SK-N-MC (cell line): ENCODE results near the gene ATP1A2.

ENCODE experiments used
- DNase-seq: peaks from one replicate; pipeline ENCODE4 v3.0.0-alpha.2; 2011; ENCODE audit warnings: low read depth, low spot score
- H3K27ac ChIP-seq: fragments of 200-600 bp; sonication (generic); 2 replicates; pipeline ENCODE4 v1.5.1; 2016; ENCODE audit warnings: mixed run types
- H3K36me3 ChIP-seq: fragments of 200-600 bp; sonication (generic); 2 replicates; pipeline ENCODE4 v1.6.1; 2017; ENCODE audit warnings: antibody characterized with exemption, low read length, mixed read lengths; ENCODE audit not compliant: insufficient read depth
- H3K4me3 ChIP-seq: fragments of 200-600 bp; sonication (generic); 2 replicates; pipeline ENCODE4 v1.5.1; 2016
- H3K9ac ChIP-seq: fragments of 200-600 bp; sonication (generic); 2 replicates; pipeline ENCODE4 v1.8.0; 2017; ENCODE audit warnings: mixed run types, mixed read lengths; ENCODE audit not compliant: insufficient read length
- H3K9me3 ChIP-seq: fragments of 200-600 bp; sonication (generic); 2 replicates; pipeline ENCODE4 v1.6.1; 2017; ENCODE audit warnings: low read depth, mild to moderate bottlenecking, antibody characterized with exemption, low read length, moderate library complexity, mixed read lengths
- EZH2 ChIP-seq: fragments of 200-600 bp; sonication (generic); IDR thresholded peaks from one replicate; pipeline ENCODE4 v1.6.1; 2017; ENCODE audit warnings: antibody characterized with exemption
- FOXP2 ChIP-seq: optimal IDR thresholded peaks from 2 replicates; pipeline ENCODE3; 2011; ENCODE audit warnings: mild to moderate bottlenecking, moderate library complexity; ENCODE audit not compliant: insufficient read depth; ENCODE audit errors: extremely low read length, control extremely low read depth
- POLR2AphosphoS5 ChIP-seq: IDR thresholded peaks from 2 replicates; pipeline ENCODE4 v1.6.1; 2012; ENCODE audit warnings: mild to moderate bottlenecking, low read depth, low read length, borderline replicate concordance

The ATP1A2 gene

DNA sequence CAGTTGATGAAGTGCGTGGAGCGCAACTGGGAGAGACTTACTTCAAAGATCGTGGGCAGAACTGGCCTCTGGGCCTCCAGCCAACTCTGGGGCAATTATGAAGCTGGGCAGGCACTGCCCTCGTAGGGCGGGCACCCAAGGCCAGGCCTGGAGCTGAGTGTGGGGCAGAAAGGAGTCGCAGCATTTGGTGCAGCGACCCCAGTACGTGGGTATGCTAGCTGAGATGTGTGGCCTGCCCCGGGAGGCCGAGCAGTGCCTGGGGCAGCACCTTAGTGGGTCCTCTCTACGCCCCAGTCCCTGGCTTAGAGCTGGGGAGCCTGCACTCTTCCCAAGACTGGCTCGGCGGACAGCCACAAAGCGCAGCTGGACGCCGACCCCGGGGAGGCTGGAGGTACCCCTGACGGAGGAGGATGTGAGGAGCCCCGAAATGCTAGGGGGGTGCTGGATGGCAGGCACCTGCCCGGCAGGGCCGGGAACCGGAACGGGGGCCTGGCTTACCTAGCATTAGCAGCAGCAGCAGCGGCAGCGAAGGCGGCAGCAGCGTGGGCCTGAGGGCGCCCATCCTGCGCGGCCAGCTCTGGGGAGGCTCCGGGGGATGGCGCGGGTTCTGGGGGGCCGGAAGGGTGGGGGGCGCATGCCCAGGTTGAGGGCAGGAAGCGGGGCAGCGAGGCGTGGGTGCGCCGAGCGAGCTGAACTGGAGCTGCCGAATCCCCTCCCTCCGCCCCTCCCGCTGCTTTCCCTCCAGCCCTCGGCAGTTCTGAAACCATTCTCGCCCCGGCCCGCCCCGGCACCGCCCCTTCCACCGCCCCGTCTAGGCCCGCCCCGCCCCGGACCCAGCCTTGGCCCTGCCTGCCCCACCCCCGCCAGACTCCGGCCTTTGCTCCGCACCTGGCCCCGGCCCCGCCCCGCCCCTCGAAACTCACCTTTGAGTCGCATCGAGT, 17.4 kb upstream of the ATP1A2 start, which contains the start of gene IGSF8:
Gene IGSF8 (minus strand): TSS at position 709 of the 941 bp plus-strand sequence. CDS start 147 bp downstream, at position 562.
- peak within 1 kb of the TSS; percentile 80 for H3K4me3 ChIP-seq
- H3K9ac ChIP-seq = peak within 1 kb of the TSS; percentile 79
- no peak within 1 kb of the TSS for H3K27ac ChIP-seq
- peak; percentile 16 for DNase-seq
- H3K36me3 ChIP-seq = no peaks in the 10 kb centered on the region
- TF ChIP-seq POLR2AphosphoS5 (no peak), FOXP2 (no peak), EZH2 (no peak)
- H3K9me3 ChIP-seq = no peaks in the 10 kb centered on the region

- TF ChIP-seq FOXP2 = no peak
- TF ChIP-seq POLR2AphosphoS5 = no peak
- no peak for TF ChIP-seq EZH2
- Histone ChIP-seq H3K36me3 (no peaks in the 10 kb centered on the region), H3K9me3 (no peaks in the 10 kb centered on the region), H3K9ac (peak overlapping the region; percentile 10), H3K27ac (no peak overlapping the region), H3K4me3 (peak overlapping the region; percentile 75)
- peak; percentile 37 for DNase-seq
These were observed 16.6 kb upstream of the ATP1A2 start for GRCh38 chr1:160098852-160099561.

DNA sequence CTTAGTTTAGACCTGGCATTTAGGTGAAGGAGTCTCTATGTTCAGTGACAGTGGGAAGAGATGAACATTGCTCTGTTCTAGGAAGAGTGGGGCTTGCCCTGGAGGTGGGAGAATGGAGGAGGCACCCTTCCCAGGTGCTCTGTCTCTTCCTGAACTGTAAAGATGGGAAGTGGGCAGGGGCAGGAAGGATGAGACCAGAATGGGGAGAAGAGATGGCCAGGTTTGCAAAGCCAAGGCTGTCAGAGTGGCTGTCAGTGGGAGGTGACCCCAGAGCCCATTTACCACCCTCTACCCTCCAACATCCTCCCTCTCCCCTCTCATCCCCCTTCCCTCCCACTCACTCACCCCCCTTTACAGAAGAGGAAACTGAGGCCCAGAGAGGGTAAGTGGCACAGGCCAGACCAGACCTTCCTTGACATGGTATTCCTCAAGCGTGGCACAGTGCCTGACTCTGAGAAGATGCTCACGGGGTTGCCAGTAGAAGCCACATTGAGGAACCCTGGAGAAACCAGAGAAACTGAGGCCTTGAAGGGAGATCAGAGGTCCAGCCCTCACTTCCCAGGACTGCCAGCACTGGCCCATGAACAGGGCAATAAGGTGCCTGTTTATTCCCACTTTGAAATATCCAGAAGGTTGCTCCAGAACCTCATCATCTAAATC, 15.7 kb upstream of the ATP1A2 start:
- TF ChIP-seq EZH2 (no peak), FOXP2 (no peak), POLR2AphosphoS5 (no peak)
- no peak for DNase-seq
- no peaks in the 10 kb centered on the region for H3K36me3 ChIP-seq
- no peak overlapping the region for H3K4me3 ChIP-seq
- no peaks in the 10 kb centered on the region for H3K9me3 ChIP-seq
- no peak overlapping the region for H3K9ac ChIP-seq
- H3K27ac ChIP-seq = no peak overlapping the region

DNA sequence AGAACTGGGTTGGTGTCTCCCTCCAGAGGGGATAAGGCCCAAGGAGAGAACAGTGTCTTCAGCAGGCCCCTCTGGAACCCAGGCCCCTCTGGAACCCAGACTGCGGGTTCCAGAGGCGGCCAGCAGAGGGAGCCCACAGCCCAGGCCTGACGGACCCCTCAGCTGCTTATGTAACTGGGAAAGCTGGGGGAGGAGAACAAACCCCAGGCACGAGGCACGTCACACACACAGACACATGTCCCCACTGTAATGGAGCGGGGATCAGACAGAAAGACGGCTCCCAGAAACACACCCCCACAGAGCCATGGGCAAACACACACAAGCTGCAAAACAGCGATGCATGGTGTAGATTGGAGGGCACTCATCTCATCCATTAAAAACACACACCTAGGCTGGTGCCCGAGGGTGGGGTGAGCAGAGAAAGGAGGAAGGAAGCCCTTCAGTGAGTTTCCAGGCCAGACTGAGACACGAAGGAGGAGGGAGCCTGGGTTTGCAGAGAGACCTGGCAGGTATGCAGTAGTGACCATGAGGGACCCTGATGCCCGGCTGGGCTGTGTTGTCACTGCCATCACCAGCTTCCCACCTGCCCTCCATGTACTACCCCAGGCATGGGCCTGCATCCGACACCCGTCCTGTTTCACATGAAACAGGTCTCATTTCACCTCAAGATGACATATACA, 14.4 kb upstream of the ATP1A2 start:
- H3K9me3 ChIP-seq = no peaks in the 10 kb centered on the region
- H3K36me3 ChIP-seq = no peaks in the 10 kb centered on the region
- peak overlapping the region; percentile 57 for H3K9ac ChIP-seq
- no peak for DNase-seq
- TF ChIP-seq EZH2 (no peak), POLR2AphosphoS5 (no peak), FOXP2 (no peak)
- no peak overlapping the region for H3K27ac ChIP-seq
- peak overlapping the region; percentile 58 for H3K4me3 ChIP-seq

DNA sequence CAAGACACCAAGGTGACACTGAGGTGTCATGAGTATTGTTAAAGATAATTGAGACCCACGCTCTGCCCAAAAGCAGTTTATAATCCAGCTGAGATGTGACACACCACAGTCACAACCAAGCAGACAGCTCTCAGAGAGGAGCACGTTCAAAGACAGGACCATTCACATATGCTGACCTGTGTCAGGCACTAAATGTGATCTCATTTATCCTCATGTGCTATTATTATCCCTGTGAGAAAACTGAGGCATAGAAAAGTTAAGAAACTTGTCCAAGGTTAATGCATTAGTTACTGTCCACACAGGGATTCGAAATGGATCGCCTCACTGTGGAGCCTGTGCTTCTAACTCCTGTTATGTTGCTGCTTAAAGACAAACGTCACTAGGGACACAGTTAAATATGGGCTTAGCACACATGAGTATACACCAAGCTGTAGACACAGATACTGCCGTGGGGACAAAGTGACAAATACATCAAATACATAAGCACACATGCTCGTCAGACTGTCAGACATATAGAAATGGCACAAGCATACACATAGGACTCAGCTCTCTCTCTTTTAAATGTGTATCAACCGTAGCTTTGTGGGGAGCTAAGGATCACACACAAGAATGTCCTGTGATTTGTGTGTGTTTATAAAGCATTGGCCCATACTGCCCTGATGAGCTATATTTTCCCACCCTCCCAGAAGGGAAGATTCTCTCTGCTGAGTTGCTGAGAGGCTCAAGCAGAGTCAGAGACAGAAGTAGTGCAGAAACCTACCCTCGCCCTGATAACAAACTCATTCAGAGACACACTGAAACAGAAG, 13.6 kb upstream of the ATP1A2 start:
- Histone ChIP-seq H3K36me3 (no peaks in the 10 kb centered on the region), H3K4me3 (no peak overlapping the region), H3K27ac (no peak overlapping the region), H3K9me3 (no peaks in the 10 kb centered on the region), H3K9ac (no peak overlapping the region)
- TF ChIP-seq POLR2AphosphoS5 (no peak), EZH2 (no peak), FOXP2 (no peak)
- DNase-seq = no peak

DNA sequence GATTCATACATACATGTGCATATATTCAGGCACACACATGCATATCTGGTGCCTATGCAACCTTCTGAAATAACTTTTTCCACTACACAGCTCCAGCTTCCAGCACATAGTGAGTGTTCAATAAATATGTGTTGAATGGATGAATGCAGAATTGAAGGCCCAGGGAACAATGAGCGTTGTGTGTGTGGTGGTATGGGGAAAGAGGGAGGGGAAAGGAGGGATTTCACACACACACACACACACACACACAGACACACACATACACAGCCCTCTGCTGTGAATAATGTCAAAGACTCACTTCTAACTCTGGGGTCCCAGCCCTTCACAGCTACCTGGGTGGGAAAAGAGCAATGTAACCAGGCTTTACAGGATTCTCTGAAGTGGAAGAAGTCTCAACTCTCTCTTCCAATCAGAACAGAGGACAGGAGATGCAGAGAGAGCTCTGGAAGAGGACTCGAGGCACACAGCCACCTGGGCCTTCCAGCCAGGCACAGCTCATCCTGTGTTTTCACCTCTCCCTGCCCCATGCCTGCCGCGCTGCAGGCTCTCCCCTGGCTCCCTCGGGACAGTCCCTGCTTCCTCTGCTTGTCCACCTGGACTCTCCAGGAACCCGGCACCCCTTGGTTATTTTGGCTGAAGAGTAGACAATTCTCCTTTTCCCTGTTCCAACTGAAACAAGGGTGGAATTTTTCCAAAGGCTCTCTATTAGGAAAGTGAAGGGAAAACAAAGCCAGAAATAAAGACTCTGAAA, 11.7 kb upstream of the ATP1A2 start:
- Histone ChIP-seq H3K4me3 (no peak overlapping the region), H3K36me3 (no peaks in the 10 kb centered on the region), H3K9ac (no peak overlapping the region), H3K27ac (no peak overlapping the region), H3K9me3 (no peaks in the 10 kb centered on the region)
- DNase-seq = no peak
- no peak for TF ChIP-seq EZH2
- TF ChIP-seq POLR2AphosphoS5 = no peak

DNA sequence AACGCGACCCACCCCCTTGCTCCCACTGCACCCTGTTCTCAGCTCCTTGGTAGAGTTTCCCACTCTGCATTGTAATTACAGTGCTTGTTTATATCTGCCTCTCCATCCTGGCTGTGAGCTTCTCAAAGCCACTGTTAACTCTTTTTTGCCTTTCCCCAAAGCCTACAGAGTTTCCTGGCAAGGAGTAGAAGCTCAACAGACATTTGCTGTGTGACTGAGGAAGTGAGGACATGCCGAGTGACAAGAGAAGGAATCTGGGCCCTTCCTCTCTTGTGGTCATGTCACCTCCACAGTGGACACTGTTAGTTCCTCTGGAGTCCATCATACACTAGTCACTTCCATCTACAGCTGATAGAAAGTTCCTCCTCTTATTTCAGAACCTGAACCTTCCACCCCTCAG, 11.1 kb upstream of the ATP1A2 start:
- no peak overlapping the region for H3K27ac ChIP-seq
- H3K36me3 ChIP-seq = no peaks in the 10 kb centered on the region
- TF ChIP-seq POLR2AphosphoS5 (no peak), EZH2 (no peak), FOXP2 (no peak)
- H3K4me3 ChIP-seq = no peak overlapping the region
- no peak for DNase-seq
- no peak overlapping the region for H3K9ac ChIP-seq
- H3K9me3 ChIP-seq = no peaks in the 10 kb centered on the region
